ENCODE measurements around the gene GREB1. TPM values are rescaled to one million over a fixed set of nuclear protein-coding genes. Genes with fewer than 3 reads are reported as not detected.

GREB1 gene
- total and polyA plus RNA-seq, 12 donors = 2.2 to 26.2 (median 3.7) TPM

DNA sequence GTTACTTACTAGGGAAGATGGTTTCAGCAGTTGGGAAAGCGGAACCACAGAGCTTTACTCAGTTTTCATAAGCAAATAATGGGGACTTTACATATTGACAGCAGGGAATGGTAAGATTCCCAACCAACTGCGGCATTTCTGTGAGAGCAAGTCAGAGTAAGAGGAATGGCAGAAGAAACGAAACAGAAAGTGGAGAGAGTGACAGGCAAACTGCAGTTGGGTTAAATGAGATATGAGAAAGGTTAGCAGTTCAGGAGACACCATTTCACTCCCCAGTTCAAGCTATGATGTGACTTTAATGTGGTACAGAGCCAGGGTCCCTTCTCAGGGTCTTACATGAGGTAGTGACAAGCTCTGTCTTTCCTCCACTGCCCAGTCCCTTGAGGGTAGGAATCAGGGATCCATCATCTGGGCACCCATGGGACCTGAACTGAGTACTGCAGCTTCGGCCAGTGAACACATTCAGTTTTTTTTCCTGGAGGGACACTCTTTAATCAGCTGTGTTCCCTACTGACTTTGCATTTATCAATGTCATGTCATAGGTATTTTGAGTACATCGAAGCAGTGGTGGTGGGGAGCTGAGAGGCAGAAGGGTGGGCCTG lies 33.0 kb upstream of the GREB1 start:
- Histone ChIP-seq H3K9me3 (replicated peaks in 1 of 3) (no peaks in the 10 kb centered on the region), H3K27ac (no peak overlapping the region), H3K27me3 (no peaks in the 10 kb centered on the region), H3K4me3 (no peak overlapping the region), H3K4me1 (replicated peaks in 1 of 2) (peaks cover 12 to 15% of the 10 kb centered on the region in 2 donors), H3K36me3 (replicated peaks in 1 of 2) (no peaks in the 10 kb centered on the region)
- DNase-seq = no peak
- TF ChIP-seq, protein P1, sequence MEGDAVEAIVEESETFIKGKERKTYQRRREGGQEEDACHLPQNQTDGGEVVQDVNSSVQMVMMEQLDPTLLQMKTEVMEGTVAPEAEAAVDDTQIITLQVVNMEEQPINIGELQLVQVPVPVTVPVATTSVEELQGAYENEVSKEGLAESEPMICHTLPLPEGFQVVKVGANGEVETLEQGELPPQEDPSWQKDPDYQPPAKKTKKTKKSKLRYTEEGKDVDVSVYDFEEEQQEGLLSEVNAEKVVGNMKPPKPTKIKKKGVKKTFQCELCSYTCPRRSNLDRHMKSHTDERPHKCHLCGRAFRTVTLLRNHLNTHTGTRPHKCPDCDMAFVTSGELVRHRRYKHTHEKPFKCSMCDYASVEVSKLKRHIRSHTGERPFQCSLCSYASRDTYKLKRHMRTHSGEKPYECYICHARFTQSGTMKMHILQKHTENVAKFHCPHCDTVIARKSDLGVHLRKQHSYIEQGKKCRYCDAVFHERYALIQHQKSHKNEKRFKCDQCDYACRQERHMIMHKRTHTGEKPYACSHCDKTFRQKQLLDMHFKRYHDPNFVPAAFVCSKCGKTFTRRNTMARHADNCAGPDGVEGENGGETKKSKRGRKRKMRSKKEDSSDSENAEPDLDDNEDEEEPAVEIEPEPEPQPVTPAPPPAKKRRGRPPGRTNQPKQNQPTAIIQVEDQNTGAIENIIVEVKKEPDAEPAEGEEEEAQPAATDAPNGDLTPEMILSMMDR (IDR thresholded peaks at IDR 0.05) = no peak
- TF ChIP-seq POLR2A (IDR thresholded peaks at IDR 0.05) = no peak
- intact Hi-C loops (cut with DNase I) = no loop called here
- WGBS, 4 donors = 77 to 80% (median 80%) methylated on average over 5 of the region's 5 CpGs

DNA sequence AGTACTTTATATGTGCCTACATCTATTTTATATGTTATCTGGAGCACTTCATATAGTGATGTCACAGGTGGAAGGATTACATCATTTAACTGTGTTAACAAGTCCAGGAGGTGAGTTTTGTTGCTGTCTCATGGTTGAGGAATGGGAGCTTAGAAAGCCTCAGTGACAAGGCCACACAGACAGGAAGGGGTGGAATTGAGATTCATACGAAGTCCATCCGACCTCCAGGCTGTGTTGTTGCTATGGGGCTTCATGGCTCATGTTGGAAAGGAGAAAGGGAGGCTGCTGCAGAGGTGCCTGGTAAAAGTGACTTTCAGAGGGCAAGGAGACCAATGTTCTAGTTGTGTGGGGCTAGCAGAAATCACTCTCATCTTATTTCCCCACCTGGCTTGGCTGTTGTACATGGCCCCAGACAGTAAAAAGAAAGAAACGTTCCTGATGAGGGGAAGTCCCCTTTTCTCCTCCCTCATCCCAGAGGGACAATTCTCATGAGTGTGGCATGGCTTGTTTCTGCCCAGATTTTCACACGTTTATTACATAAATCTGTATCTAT lies 31.0 kb upstream of the GREB1 start:
- WGBS, 4 donors = 73 to 88% (median 78%) methylated on average over 4 of the region's 4 CpGs
- TF ChIP-seq POLR2A (IDR thresholded peaks at IDR 0.05) = no peak
- TF ChIP-seq, protein P1 (IDR thresholded peaks at IDR 0.05) = no peak
- Histone ChIP-seq H3K4me3 (no peak overlapping the region), H3K27me3 (no peaks in the 10 kb centered on the region), H3K4me1 (replicated peaks in 1 of 2) (peaks cover 9 to 12% of the 10 kb centered on the region in 2 donors), H3K27ac (no peak overlapping the region), H3K9me3 (replicated peaks in 1 of 3) (no peaks in the 10 kb centered on the region), H3K36me3 (replicated peaks in 1 of 2) (no peaks in the 10 kb centered on the region)
- DNase-seq = no peak
- intact Hi-C loops (cut with DNase I) = no loop called here

DNA sequence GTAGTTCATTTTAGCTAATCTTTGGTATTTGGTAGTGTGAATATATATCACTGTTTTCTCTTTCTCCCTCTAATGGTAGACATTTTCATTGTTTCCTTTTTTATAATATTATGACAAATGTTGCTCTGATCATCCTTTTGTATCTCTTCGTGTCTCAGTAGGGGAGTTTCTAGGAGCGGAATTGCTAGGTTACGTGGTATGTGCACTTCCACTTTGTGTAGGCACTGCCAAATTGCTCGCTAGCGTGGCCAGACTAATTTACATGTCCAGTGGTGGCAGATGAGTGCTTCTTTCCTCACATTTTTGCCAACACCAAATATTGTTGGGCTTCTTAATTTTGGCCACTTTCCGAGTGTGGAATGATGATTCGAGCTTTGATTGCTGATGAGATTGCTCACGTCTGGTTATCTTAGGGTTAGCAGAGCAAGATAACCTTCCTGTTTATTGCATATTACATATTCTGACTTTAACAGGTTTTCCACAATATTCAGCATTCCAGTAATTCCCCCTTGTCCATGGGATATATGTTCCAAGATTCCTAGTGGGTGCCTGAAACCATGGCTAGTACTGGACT lies 30.4 kb upstream of the GREB1 start:
- no peaks in the 10 kb centered on the region for H3K9me3 ChIP-seq (replicated peaks in 1 of 3)
- no peak for TF ChIP-seq POLR2A (IDR thresholded peaks at IDR 0.05)
- TF ChIP-seq, protein P1 (IDR thresholded peaks at IDR 0.05) = no peak
- no peak overlapping the region for H3K4me3 ChIP-seq
- DNase-seq = no peak
- WGBS, 4 donors = 62 to 65% (median 64%) methylated on average over 8 of the region's 8 CpGs
- no peaks in the 10 kb centered on the region for H3K27me3 ChIP-seq
- peaks cover 7 to 9% of the 10 kb centered on the region in 2 donors for H3K4me1 ChIP-seq (replicated peaks in 1 of 2)
- no peak overlapping the region for H3K27ac ChIP-seq
- H3K36me3 ChIP-seq (replicated peaks in 1 of 2) = no peaks in the 10 kb centered on the region
- intact Hi-C loops (cut with DNase I) = no loop called here

DNA sequence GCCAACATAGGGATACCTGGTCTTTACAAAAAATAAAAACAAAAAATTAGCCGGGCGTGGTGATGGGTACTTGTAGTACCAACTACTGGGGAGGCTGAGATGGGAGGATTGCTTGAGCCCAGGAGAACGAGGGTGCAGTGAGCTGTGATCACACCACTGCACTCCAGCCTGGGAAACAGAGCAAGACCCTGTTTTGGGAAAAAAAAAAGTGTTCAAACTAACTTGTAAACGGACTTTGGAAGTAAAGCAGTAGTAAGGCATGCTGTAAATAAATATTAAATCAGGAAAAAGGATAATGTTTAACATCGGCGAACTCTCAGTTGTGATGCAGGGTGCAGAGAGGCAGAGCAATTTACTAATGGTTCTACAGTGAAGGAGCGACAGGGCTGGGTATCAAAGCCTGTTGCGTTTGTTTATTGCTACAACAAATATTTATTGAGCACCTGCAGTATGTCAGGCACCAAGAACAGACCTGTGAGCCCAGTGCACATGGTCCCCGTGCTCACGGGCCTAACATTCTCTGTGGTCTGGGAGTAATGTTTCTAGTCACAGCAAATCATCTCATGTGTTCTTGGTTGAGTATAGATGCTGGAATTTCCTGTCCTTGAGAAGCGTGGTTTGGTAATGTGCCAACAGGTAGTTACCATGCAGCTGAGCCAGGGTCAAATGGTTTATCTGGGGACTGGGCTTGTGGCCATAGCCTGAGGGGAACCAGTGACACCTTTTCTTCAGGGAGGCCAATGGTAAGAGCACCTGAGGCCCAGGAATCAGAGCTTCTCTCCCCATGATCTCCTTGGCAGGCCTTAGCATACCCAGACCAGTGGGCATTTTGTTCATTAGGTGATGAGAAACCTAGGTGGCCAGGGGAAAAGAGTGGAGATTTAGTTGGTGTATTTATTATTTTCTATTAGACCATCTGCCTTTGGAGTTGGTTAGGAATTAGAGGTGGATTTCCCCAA lies 27.9 kb upstream of the GREB1 start:
- Histone ChIP-seq H3K4me3 (no peak overlapping the region), H3K9me3 (replicated peaks in 1 of 3) (no peaks in the 10 kb centered on the region), H3K27me3 (no peaks in the 10 kb centered on the region), H3K36me3 (replicated peaks in 1 of 2) (no peaks in the 10 kb centered on the region), H3K4me1 (replicated peaks in 1 of 2) (no peaks in the 10 kb centered on the region), H3K27ac (no peak overlapping the region)
- intact Hi-C loops (cut with DNase I) = no loop called here
- TF ChIP-seq, protein P1 (IDR thresholded peaks at IDR 0.05) = no peak
- no peak for TF ChIP-seq POLR2A (IDR thresholded peaks at IDR 0.05)
- DNase-seq = no peak
- 70 to 87% (median 78%) methylated on average over 11 of the region's 11 CpGs for WGBS, 4 donors
